ENCODE measurements around the gene GSTA3. TPM values are rescaled to one million over a fixed set of nuclear protein-coding genes. Genes with fewer than 3 reads are reported as not detected.
"Not testable (repeated sequence)": the region's sequence is repeated elsewhere in the genome, so short reads cannot be mapped to it uniquely, and the experiment has no call there.

GSTA3 gene
- total RNA-seq, 1 donor from 2014 or later, result not detected

- Mint-ChIP-seq H3K27ac (ENCODE audit: unreplicated experiment) (no peak overlapping the region), H3K4me3 (ENCODE audit: unreplicated experiment) (no peak overlapping the region), H3K4me1 (ENCODE audit: unreplicated experiment) (peaks cover 4% of the 10 kb centered on the region), H3K9me3 (ENCODE audit: unreplicated experiment) (no peaks in the 10 kb centered on the region), H3K27me3 (ENCODE audit: unreplicated experiment) (no peaks in the 10 kb centered on the region), H3K36me3 (ENCODE audit: low read depth, unreplicated experiment) (no peaks in the 10 kb centered on the region)
- TF ChIP-seq CTCF (IDR thresholded peaks at IDR 0.05; ENCODE audit: unreplicated experiment), result no peak
- no peak for DNase-seq (ENCODE audit: low spot score)
Observed at GRCh38 chr6:52858416-52858815, 51.1 kb downstream of the GSTA3 start.

GRCh38 chr6:52856137-52856536 lies 53.4 kb downstream of the GSTA3 start:
- not testable (repeated sequence) for H3K4me3 Mint-ChIP-seq (ENCODE audit: unreplicated experiment); H3K27me3 Mint-ChIP-seq (ENCODE audit: unreplicated experiment); H3K27ac Mint-ChIP-seq (ENCODE audit: unreplicated experiment); H3K4me1 Mint-ChIP-seq (ENCODE audit: unreplicated experiment); H3K36me3 Mint-ChIP-seq (ENCODE audit: low read depth, unreplicated experiment); H3K9me3 Mint-ChIP-seq (ENCODE audit: unreplicated experiment)
- DNase-seq (ENCODE audit: low spot score), result peak; percentile 33

GRCh38 chr6:52849137-52849536 lies 60.4 kb downstream of the GSTA3 start:
- Mint-ChIP-seq H3K27me3 (ENCODE audit: unreplicated experiment) (no peaks in the 10 kb centered on the region), H3K36me3 (ENCODE audit: low read depth, unreplicated experiment) (peaks cover 5% of the 10 kb centered on the region), H3K4me1 (ENCODE audit: unreplicated experiment) (no peaks in the 10 kb centered on the region), H3K4me3 (ENCODE audit: unreplicated experiment) (no peak overlapping the region), H3K9me3 (ENCODE audit: unreplicated experiment) (peaks cover 7% of the 10 kb centered on the region), H3K27ac (ENCODE audit: unreplicated experiment) (no peak overlapping the region)
- TF ChIP-seq CTCF (IDR thresholded peaks at IDR 0.05; ENCODE audit: unreplicated experiment), result no peak
- DNase-seq (ENCODE audit: low spot score), result no peak

Other genes with a start within 250 kb of the GSTA3 start
- gene TMEM14A, start 238.6 kb downstream of the GSTA3 start, total RNA-seq (ENCODE audit: unreplicated experiment), result 15.2 TPM
- gene GSTA2, start 146.2 kb downstream of the GSTA3 start, total RNA-seq (ENCODE audit: unreplicated experiment), result not detected
- 1.1 TPM for gene GSTA1, start 105.9 kb downstream of the GSTA3 start, total RNA-seq (ENCODE audit: unreplicated experiment)
- not detected for gene GSTA5, start 68.9 kb downstream of the GSTA3 start, total RNA-seq (ENCODE audit: unreplicated experiment)
- gene GSTA4, start 85.6 kb upstream of the GSTA3 start, total RNA-seq (ENCODE audit: unreplicated experiment), result 16.2 TPM
- gene CILK1, start 152.1 kb upstream of the GSTA3 start, total RNA-seq (ENCODE audit: unreplicated experiment), result 17.5 TPM
- 61.5 TPM for gene FBXO9, start 155.7 kb upstream of the GSTA3 start, total RNA-seq (ENCODE audit: unreplicated experiment)
- not detected for gene GCM1, start 239.1 kb upstream of the GSTA3 start, total RNA-seq (ENCODE audit: unreplicated experiment)

All from endothelial cell (in vitro differentiated cells).